Right renal pelvis (tissue), 4 donors: ENCODE measurements around the gene PDK1. TPM values are rescaled to one million over a fixed set of nuclear protein-coding genes. Genes with fewer than 3 reads are reported as not detected.

Experiments
- DNase-seq, 4 donors: peaks; one replicate each; pipeline ENCODE4 v3.0.0-alpha.2; 2013; ENCODE audit warnings: low read depth in 4 of 4, low spot score in 3 of 4, missing footprints in 1 of 4
- polyA plus RNA-seq, 4 donors: library from polyadenylated mRNA; unstranded; fragments of 120-200 nt; gene quantifications; one replicate each; pipeline ENCODE4 v1.2.1, GENCODE V29; 2013; ENCODE audit not compliant: insufficient read length in 4 of 4

PDK1 gene
- polyA plus RNA-seq, 4 donors, result 9.1 to 12.7 (median 11.4) TPM

GRCh38 chr2:172634477-172634876 lies 78.6 kb downstream of the PDK1 start:
- DNase-seq, result no peak

- DNase-seq, result no peak
Observed at GRCh38 chr2:172635548-172635947, 79.7 kb downstream of the PDK1 start.

- DNase-seq, result no peak
Observed at GRCh38 chr2:172639256-172639655, 83.4 kb downstream of the PDK1 start.

GRCh38 chr2:172639823-172640222 lies 83.9 kb downstream of the PDK1 start:
- no peak for DNase-seq

GRCh38 chr2:172640389-172640788 lies 84.5 kb downstream of the PDK1 start:
- DNase-seq, result no peak

- DNase-seq, result no peak
Observed at GRCh38 chr2:172642301-172643020, 86.6 kb downstream of the PDK1 start.

GRCh38 chr2:172643142-172643541 lies 87.3 kb downstream of the PDK1 start:
- DNase-seq, result no peak

GRCh38 chr2:172647439-172647838 lies 91.5 kb downstream of the PDK1 start:
- DNase-seq, result no peak

GRCh38 chr2:172655091-172655837 lies 99.4 kb downstream of the PDK1 start:
- no peak for DNase-seq

GRCh38 chr2:172655838-172656573 lies 100.1 kb downstream of the PDK1 start:
- no peak for DNase-seq

Other genes starting within 250 kb of the PDK1 start
- gene ITGA6, start 128.5 kb upstream of the PDK1 start, polyA plus RNA-seq, result 100 to 1,000 TPM in 3 of 4 donors, 10 to 100 TPM in 1; 99.2 to 125 (median 114) TPM
- gene RAPGEF4, start 179.8 kb downstream of the PDK1 start, polyA plus RNA-seq, result 10 to 100 TPM in 3 of 4 donors, 1 to 10 TPM in 1; 7.9 to 12.1 (median 11.0) TPM